Effector memory CD4-positive, alpha-beta T cell (primary cell): ENCODE results near the gene XRCC3.
A peak's percentile ranks its signal among the peaks of the same experiment; 100 is the strongest.

ENCODE experiments used
- DNase-seq, 3 donors: peaks; one replicate each; pipeline ENCODE4 v3.0.0-alpha.2; 2020
- H3K27ac ChIP-seq: 2 replicates; pipeline ENCODE4 v1.7.0; 2013; ENCODE audit warnings: mild to moderate bottlenecking, low read length, moderate library complexity; ENCODE audit not compliant: insufficient read depth, poor library complexity, severe bottlenecking
- H3K27me3 ChIP-seq: replicated peaks from 2 replicates; pipeline ENCODE4 v1.7.0; 2013; ENCODE audit warnings: mild to moderate bottlenecking, low read length; ENCODE audit not compliant: insufficient read depth, control insufficient read depth, poor library complexity, severe bottlenecking
- H3K36me3 ChIP-seq: 2 replicates; pipeline ENCODE4 v1.7.0; 2013; ENCODE audit warnings: mild to moderate bottlenecking, low read length, moderate library complexity; ENCODE audit not compliant: control insufficient read depth, insufficient read depth
- H3K4me1 ChIP-seq: 2 replicates; pipeline ENCODE4 v1.7.0; 2013; ENCODE audit warnings: low read length, mild to moderate bottlenecking; ENCODE audit not compliant: control insufficient read depth, insufficient read depth, poor library complexity, severe bottlenecking
- H3K4me3 ChIP-seq: 2 replicates; pipeline ENCODE4 v1.7.0; 2013; ENCODE audit warnings: low read length, low read depth, mild to moderate bottlenecking; ENCODE audit not compliant: insufficient read depth, poor library complexity, severe bottlenecking
- H3K9me3 ChIP-seq: 2 replicates; pipeline ENCODE4 v1.7.0; 2013; ENCODE audit warnings: mild to moderate bottlenecking, low read length, moderate library complexity; ENCODE audit not compliant: control insufficient read depth

The XRCC3 gene

DNA sequence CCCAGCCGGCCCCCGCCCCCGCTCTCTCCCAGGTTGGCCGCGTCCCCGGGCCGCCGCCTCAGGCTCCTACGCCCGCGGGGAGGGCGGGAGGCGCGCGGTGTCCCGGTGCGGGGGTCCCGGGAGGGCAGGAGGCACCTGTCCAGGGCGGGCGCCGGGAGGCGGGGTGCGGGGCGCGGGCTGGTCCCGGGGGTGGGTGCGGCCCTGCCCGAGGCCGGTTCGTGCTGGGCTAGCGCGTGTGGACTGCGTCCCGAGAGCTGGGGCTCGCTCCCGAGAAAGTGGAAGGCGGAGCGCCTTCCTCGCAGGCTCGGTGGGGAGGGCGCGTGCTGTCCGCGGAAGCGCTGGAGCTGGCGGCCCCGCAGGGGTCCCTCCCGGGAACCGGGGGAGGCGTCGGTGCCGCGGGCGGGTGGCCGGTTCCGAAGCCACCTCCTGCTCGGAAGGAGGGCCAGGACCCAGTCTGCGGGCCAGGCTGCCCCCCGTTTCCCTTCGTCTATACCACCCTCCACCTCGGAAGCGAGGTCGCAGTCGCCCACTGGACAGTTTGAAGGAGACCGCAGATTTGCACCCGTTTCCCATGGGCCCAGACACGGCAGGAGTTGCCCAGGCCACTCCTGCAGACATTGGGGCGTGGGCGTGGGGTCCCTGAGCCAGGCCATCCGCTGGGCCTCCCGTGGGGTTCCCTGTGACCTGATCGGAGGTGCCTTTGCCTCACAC, 995 bp upstream of the XRCC3 start:
- Histone ChIP-seq H3K36me3 (no peaks in the 10 kb centered on the region), H3K27ac (peak overlapping the region; percentile 37), H3K4me1 (peaks cover 9% of the 10 kb centered on the region), H3K4me3 (peak overlapping the region; percentile 66), H3K9me3 (no peaks in the 10 kb centered on the region), H3K27me3 (no peaks in the 10 kb centered on the region)
- DNase-seq, result no peak

DNA sequence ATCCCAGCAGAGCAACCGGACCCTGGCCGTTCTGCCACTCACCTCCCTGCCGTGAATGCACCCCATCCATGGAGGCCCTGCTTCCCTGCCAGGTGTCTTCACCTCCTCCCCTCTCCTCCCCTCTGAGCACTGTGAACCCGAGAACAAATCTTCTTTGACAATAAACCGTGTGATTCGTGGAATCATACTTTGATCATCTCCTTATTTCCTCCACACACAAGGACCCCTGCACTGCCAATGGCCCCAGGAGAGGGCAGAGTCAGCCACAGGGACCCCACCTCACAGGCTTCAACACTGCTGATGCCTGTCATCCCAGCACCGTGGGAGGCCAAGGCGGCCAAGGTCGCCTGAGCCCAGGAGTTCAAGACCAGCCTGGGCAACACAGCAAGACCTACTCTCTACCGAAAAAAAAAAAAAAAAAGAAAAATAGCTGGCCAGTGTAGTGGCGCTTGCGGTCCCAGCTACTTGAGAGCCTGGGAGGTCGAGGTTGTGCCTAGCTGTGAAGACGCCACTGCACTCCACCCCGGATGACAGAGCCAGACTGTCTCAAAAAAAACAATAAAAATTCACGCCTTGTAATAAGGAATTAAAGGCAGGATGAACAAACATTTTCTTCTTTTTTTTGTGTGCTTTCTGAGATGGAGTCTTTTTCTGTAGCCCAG, 1.1 kb downstream of the XRCC3 start:
- Histone ChIP-seq H3K4me1 (peaks cover 9% of the 10 kb centered on the region), H3K27ac (no peak overlapping the region), H3K36me3 (no peaks in the 10 kb centered on the region), H3K4me3 (peak overlapping the region; percentile 58), H3K9me3 (no peaks in the 10 kb centered on the region), H3K27me3 (no peaks in the 10 kb centered on the region)
- no peak for DNase-seq

DNA sequence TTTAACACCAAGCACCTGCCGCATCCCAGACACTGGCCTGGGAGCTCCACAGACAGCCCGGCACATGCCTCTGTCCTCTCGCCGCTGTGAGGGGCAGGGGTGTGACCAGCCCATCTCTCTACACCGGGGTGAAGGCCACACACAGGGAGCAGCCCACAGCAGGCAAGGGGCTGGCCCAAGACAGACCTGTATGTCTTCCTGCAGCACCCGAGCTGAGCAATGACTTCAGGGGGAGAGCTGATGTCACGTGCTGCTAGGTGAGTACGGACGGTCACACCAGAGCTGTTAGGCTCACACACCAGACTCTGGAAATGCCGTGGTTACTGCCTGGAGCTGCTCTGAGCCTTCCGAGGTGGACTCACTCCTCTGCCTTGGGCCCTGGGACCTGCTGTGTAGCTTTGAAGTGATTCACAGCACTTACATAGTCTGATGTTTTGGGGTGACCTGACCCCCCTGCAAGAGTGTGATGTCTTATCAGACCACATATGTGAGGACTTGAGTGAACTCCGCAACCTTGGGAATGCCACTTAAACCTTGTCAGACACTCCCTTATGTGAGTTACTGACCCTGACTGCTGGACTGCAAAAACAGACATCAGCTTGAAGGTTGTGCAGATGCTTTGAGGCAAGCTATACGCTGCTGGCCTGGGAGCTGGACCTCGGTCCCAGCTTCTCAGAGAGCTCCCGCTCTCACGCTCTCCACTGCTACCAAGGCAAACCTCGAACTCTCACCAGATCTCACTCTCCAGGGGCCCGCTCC, 1.8 kb downstream of the XRCC3 start:
- Histone ChIP-seq H3K36me3 (no peaks in the 10 kb centered on the region), H3K4me3 (no peak overlapping the region), H3K27ac (no peak overlapping the region), H3K27me3 (no peaks in the 10 kb centered on the region), H3K4me1 (peaks cover 9% of the 10 kb centered on the region), H3K9me3 (no peaks in the 10 kb centered on the region)
- DNase-seq, result no peak

DNA sequence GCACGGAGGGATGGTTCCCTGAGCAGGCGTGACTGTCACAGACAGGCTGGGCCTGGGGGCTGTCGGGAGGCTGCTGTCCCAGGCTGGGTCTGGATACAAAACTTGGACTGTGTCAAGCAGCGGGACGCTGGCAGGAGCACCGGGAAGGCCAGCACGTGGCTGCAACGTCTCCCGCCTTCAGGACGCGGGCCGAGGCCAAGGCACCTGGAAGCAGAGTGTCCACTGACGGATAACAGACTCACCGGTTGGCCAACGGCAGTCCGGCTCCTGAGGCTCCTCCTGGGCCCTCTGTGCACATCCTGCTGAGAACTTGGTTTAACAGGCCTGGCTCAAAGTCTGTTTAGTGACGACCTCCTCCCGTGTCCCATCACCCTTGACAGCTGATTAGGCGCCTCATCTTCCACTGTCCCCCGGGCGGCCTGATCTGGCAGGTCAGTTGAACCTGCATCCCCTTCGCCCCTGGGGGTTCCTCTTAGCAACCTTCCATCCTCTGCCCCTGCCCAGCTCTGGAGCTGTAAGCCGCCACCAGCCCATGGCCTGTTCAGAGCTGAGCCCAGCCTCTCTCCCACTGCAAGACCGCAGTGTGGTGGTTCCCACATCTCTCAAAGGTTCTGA, 2.5 kb downstream of the XRCC3 start:
- H3K4me1 ChIP-seq, result peaks cover 9% of the 10 kb centered on the region
- DNase-seq, result no peak
- H3K27ac ChIP-seq, result no peak overlapping the region

DNA sequence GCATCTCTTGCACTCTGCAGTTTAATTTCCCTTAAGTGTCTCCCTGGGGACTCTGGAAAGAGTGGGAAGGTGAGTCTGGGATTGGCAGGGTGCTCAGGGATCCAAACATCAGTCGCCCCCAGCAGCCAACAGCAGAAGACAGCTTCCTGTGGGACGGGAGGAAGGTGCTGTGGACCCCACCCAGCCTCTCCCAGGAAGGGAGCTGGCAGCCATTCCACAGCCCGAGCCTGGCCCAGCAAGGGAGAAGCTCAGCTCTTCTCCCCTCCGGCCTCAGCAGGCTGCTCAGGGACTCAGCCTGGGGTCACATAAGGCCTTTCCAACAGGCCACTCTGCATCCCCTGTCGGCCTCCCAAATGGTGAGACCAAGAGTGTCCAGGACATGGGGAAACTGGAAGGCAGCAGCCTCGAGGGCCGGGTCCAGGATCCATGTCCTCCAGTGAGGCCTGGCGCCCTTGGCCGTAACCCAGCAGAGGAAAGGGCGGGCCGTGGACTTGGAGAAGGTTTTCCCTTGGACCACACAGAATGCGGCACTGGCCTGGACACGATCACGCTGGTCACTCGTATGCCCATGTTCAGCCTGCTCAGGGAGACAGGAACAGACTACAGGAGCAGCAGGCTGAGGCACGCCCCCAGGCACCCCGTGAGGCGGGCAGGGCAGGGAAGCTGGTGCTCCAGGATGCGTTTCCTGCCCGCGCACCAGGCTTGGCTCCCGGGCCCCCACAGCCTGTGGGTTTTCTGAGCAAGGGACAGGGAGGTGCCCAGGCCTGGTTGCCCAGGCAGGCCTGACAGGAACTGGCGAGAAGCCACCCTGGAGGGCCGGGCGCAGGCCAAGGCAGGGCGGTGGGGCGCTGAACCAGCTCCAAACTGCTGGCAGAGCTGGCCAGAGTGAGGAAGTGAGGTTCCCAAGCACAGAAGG, 3.5 kb downstream of the XRCC3 start:
- no peaks in the 10 kb centered on the region for H3K27me3 ChIP-seq
- peaks cover 6% of the 10 kb centered on the region for H3K4me1 ChIP-seq
- no peaks in the 10 kb centered on the region for H3K36me3 ChIP-seq
- no peak overlapping the region for H3K4me3 ChIP-seq
- DNase-seq, result no peak
- H3K9me3 ChIP-seq, result no peaks in the 10 kb centered on the region
- no peak overlapping the region for H3K27ac ChIP-seq

More for the DNA sequence above, 2.5 kb downstream of the XRCC3 start:
- H3K4me3 ChIP-seq, result no peak overlapping the region
- no peaks in the 10 kb centered on the region for H3K36me3 ChIP-seq
- no peaks in the 10 kb centered on the region for H3K27me3 ChIP-seq
- H3K9me3 ChIP-seq, result no peaks in the 10 kb centered on the region

DNA sequence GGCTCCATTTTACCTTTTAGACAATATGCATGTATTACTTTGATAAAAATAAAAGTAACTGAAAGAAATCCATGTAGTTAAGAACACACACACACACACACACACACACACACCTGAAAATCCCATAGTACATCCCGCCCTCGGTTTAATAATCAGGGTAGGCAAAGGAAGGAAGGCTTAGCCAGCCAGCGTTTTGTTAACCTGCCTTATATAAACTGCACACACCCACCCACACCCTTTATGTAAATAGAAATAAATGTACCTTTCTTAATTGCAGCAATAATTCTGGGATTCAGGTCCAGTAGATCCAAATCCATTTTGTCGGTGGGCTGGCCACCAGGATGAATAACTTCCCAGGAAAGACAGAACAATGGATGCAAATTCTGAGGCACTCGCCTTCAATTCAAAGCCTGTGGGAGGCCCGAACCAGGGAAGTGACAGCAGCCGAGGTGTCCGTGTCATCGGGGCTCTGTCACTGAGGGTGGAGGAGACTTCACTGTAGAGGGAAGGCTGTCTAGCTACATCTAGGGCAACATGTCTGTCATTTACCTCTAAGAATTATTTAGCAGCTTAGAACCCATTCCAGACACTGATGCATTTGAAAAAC, 4.4 kb downstream of the XRCC3 start:
- Histone ChIP-seq H3K27me3 (no peaks in the 10 kb centered on the region), H3K4me3 (no peak overlapping the region), H3K27ac (no peak overlapping the region), H3K9me3 (no peaks in the 10 kb centered on the region), H3K4me1 (no peaks in the 10 kb centered on the region), H3K36me3 (peaks cover 3% of the 10 kb centered on the region)
- no peak for DNase-seq

- Histone ChIP-seq H3K27ac (no peak overlapping the region), H3K4me1 (no peaks in the 10 kb centered on the region)
Measured at GRCh38 chr14:103709814-103710213, 5.4 kb downstream of the XRCC3 start.

GRCh38 chr14:103708750-103709187, 6.5 kb downstream of the XRCC3 start:
- no peak for DNase-seq
- no peaks in the 10 kb centered on the region for H3K27me3 ChIP-seq
- no peaks in the 10 kb centered on the region for H3K9me3 ChIP-seq
- H3K4me3 ChIP-seq, result no peak overlapping the region
- H3K36me3 ChIP-seq, result peaks cover 6% of the 10 kb centered on the region
- H3K27ac ChIP-seq, result no peak overlapping the region
- no peaks in the 10 kb centered on the region for H3K4me1 ChIP-seq

More at GRCh38 chr14:103709814-103710213, 5.4 kb downstream of the XRCC3 start:
- Histone ChIP-seq H3K9me3 (no peaks in the 10 kb centered on the region), H3K4me3 (no peak overlapping the region), H3K36me3 (peaks cover 3% of the 10 kb centered on the region), H3K27me3 (no peaks in the 10 kb centered on the region)
- no peak for DNase-seq
